NCI-H2107 (cell line): ENCODE results near the gene TUBG2.
"Not testable (repeated sequence)": the region's sequence is repeated elsewhere in the genome, so short reads cannot be mapped to it uniquely, and the experiment has no call there.

Experiments used
- DNase-seq: peaks from one replicate; lab custom pipeline; 2025; lab: John Stamatoyannopoulos, UW

TUBG2 gene

GRCh38 chr17:42655528-42655927 is 3.6 kb upstream of the TUBG2 start:
- DNase-seq = no peak

- no peak for DNase-seq
Observed at GRCh38 chr17:42657824-42658588, 1.1 kb upstream of the TUBG2 start.

- DNase-seq = not testable (repeated sequence)
Observed at GRCh38 chr17:42659932-42660274, 819 bp downstream of the TUBG2 start.

- no peak for DNase-seq
Observed at GRCh38 chr17:42660692-42661345, 1.7 kb downstream of the TUBG2 start.

GRCh38 chr17:42665581-42666001 is 6.5 kb downstream of the TUBG2 start:
- no peak for DNase-seq

GRCh38 chr17:42666126-42666525 is 7.0 kb downstream of the TUBG2 start:
- not testable (repeated sequence) for DNase-seq

- no peak for DNase-seq
Observed at GRCh38 chr17:42667088-42667951, 8.2 kb downstream of the TUBG2 start.

- no peak for DNase-seq
Observed at GRCh38 chr17:42669705-42669976, 10.6 kb downstream of the TUBG2 start.

GRCh38 chr17:42669977-42670788 is 11.1 kb downstream of the TUBG2 start:
- DNase-seq = no peak

GRCh38 chr17:42670789-42671657 is 11.9 kb downstream of the TUBG2 start:
- DNase-seq = no peak

GRCh38 chr17:42672038-42672437 is 13.0 kb downstream of the TUBG2 start:
- DNase-seq = no peak

GRCh38 chr17:42673266-42673884 is 14.3 kb downstream of the TUBG2 start:
- DNase-seq = no peak

- no peak for DNase-seq
Observed at GRCh38 chr17:42673885-42674754, 15.0 kb downstream of the TUBG2 start.

GRCh38 chr17:42674755-42675347 is 15.8 kb downstream of the TUBG2 start:
- DNase-seq = no peak

- no peak for DNase-seq
Observed at GRCh38 chr17:42675348-42675964, 16.4 kb downstream of the TUBG2 start.

- DNase-seq = no peak
Observed at GRCh38 chr17:42675965-42676423, 16.9 kb downstream of the TUBG2 start.

GRCh38 chr17:42676424-42677011 is 17.4 kb downstream of the TUBG2 start, which contains the start of gene PLEKHH3:
TSS of gene PLEKHH3 (minus strand) at chr17:42676994. CDS start at chr17:42676563, 431 bp downstream.
- no peak for DNase-seq
